Activated naive CD4-positive, alpha-beta T cell treated with anti-CD3 and anti-CD28 coated beads, Interleukin-2, amount 50 U/mL, for 72 hours (primary cell): ENCODE data around the gene SLCO2A1. TPM values are rescaled to one million over a fixed set of nuclear protein-coding genes. Genes with fewer than 3 reads are reported as not detected.
A peak's percentile ranks its signal among the peaks of the same experiment; 100 is the strongest.

Source experiments
- ATAC-seq, 2 donors: fragments of 150-1000 bp; cut with Tn5 transposase; 2 replicates each; pipeline ENCODE4 v1.10.0; 2021; ENCODE audit warnings: mild to moderate bottlenecking in 2 of 2, moderate library complexity in 2 of 2
- DNase-seq, 2 donors: peaks; one replicate each; pipeline ENCODE4 v3.0.0; 2021 to 2022; ENCODE audit warnings: low spot score in 2 of 2
- H3K27ac Mint-ChIP-seq, 2 donors: one replicate each; pipeline ENCODE4 v1.8.0; 2022; ENCODE audit warnings: mild to moderate bottlenecking in 2 of 2, mixed read lengths in 2 of 2
- H3K36me3 Mint-ChIP-seq, 2 donors: one replicate each; pipeline ENCODE4 v1.8.0; 2022; ENCODE audit warnings: mixed read lengths in 2 of 2
- H3K9me3 Mint-ChIP-seq, 2 donors: one replicate each; pipeline ENCODE4 v1.8.0; 2022; ENCODE audit warnings: mixed read lengths in 2 of 2
- total RNA-seq, 2 donors: library from RNA; stranded (reverse); gene quantifications; one replicate each; pipeline ENCODE4 v1.2.3, GENCODE V29; 2022

The SLCO2A1 gene
- total RNA-seq, 2 donors from 2014 or later, result not detected

- Mint-ChIP-seq H3K27ac (no peak overlapping the region), H3K9me3 (no peaks in the 10 kb centered on the region), H3K36me3 (no peaks in the 10 kb centered on the region)
- DNase-seq (no peak), ATAC-seq (no peak)
Measured at GRCh38 chr3:133962849-133963248, 66.9 kb downstream of the SLCO2A1 start.

DNA sequence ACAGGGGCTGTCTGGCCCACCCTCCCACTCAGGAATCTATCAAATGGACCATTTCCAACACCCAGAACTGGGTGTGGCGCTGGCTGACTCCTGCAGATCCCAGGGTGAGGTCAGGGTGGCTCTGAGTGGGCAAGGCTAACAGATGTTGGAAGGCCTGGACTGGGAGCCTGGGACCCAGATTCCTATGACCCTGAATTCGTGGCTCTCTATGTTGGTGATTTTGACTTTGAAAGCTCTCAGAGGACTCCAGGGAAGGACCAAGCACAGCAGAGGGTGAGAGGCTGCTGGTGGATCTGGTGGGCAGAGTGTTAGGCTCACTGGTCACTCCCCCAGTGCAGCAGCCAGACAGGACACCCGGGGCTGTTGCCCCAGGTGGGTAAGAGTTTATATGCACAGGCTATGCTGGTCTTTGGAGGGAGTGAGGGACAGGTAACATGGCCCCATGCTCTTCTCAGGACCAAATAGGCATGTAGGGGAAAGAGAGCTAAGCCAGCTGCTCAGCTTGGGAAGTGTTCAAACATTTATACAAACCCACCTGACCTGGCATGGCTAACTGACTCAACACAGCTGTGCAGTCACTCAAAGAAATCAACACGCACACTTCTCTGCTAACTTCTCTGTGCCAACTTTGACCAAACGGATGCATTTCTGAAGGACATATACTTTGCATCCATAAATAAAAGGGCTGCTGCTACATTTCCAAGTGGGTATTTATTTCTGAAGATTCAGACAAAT is 71.5 kb downstream of the SLCO2A1 start:
- ATAC-seq, result no peak
- no peak for DNase-seq
- Mint-ChIP-seq H3K27ac (no peak overlapping the region), H3K36me3 (no peaks in the 10 kb centered on the region), H3K9me3 (no peaks in the 10 kb centered on the region)

DNA sequence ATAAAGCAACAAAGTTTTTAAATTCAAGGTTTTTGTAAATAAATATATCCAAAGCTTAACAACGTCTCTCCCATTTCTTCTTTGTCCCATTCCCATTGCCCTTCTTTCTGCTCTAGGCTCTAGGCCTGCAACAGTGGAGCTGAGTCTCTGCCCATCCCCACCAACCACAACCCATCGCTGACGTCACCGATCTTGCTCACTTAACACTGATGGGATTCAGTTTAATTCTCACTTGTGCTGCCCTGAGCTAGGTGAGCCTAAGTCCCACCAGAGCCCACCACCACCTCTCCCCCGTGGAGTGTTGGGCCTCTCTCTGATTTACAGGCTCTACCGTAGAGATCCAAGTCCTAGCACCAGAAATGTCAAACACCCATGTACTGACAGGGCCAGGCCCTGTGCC is 72.7 kb downstream of the SLCO2A1 start:
- no peak for ATAC-seq
- no peaks in the 10 kb centered on the region for H3K9me3 Mint-ChIP-seq
- no peaks in the 10 kb centered on the region for H3K36me3 Mint-ChIP-seq
- DNase-seq, result no peak
- H3K27ac Mint-ChIP-seq, result no peak overlapping the region

- DNase-seq, result no peak
- Mint-ChIP-seq H3K27ac (peak overlapping the region in 1 of 2 donors; percentile 20), H3K9me3 (no peaks in the 10 kb centered on the region), H3K36me3 (no peaks in the 10 kb centered on the region)
- ATAC-seq, result no peak
Measured at GRCh38 chr3:133956353-133956752, 73.4 kb downstream of the SLCO2A1 start.

- no peak overlapping the region for H3K27ac Mint-ChIP-seq
- no peaks in the 10 kb centered on the region for H3K36me3 Mint-ChIP-seq
- DNase-seq (no peak), ATAC-seq (no peak)
- H3K9me3 Mint-ChIP-seq, result no peaks in the 10 kb centered on the region
Measured at GRCh38 chr3:133955892-133956291, 73.8 kb downstream of the SLCO2A1 start.

DNA sequence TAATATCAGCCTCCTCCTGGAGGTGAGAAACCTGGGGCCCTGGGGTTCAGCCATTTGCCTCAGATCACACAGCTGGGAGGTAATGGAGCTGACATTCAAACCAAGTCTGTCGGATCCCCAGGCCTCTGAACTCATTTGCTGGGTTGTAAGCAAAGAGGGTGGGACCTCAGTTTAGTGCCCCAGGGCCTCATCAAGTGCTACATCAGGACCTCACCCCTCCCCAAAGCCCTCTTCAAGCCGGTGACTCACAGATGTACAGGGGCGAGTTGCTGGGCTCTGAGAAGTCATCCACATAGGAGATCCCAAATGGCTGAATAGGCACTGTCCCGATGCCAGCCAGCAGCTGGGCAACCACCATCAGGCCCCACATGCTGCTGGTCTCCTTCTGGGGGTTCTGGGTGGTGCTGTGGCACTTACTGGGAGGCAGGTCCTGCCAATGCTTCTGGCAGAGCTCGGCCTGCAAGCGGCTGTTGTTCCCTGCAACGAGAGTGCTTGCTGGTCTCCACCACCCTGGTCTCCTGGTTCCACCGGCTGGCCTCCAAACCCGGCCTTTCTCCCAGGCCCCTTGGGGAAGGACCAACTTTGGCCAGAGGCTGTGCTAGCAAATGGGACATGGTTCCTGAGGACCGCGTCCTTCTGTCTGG is 74.9 kb downstream of the SLCO2A1 start:
- no peak for DNase-seq
- H3K27ac Mint-ChIP-seq, result no peak overlapping the region
- no peak for ATAC-seq
- no peaks in the 10 kb centered on the region for H3K9me3 Mint-ChIP-seq
- H3K36me3 Mint-ChIP-seq, result no peaks in the 10 kb centered on the region

DNA sequence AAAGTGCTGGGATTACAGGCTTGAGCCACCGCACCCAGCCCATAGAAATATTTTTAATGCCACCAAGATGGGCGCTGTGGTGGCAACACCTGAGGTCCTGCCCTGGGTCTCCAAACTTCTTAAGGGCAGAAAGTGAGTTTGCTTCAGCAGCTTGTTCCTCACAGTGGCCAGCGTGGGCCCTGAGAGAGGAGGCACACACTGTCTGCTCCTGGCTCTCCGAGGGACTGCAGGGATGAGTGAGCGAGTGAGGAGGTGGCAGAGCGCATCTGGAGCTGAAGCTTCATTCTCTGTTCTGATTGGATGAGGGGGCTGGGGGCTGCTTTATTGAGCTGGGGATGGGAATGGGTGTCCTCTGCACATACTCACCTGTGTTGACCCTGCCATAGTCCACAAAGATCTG is 76.4 kb downstream of the SLCO2A1 start:
- Mint-ChIP-seq H3K27ac (no peak overlapping the region), H3K36me3 (no peaks in the 10 kb centered on the region), H3K9me3 (no peaks in the 10 kb centered on the region)
- DNase-seq (no peak), ATAC-seq (no peak)

- Mint-ChIP-seq H3K27ac (peak overlapping the region in 1 of 2 donors; percentile 52), H3K9me3 (no peaks in the 10 kb centered on the region), H3K36me3 (no peaks in the 10 kb centered on the region)
- ATAC-seq (no peak), DNase-seq (no peak)
Measured at GRCh38 chr3:133949438-133949837, 80.3 kb downstream of the SLCO2A1 start.

DNA sequence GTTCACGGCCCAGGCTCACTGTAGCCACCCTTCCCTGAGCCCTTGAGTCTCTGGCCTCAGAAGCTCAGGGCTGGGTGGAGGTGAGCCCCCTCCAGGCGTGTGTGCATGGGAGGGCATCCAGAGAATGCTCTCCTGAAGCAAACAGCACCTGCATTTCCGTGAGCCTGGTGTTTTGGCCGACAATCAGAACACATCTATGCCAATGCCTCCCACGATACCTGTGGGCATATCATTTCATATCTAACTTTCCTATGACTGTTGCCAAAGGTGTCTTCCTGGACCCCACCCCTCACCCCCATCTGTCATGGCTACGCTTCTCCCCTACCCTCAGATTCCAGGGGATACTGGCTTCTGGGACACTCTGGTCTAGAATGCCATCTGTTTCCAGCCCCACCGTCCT is 80.7 kb downstream of the SLCO2A1 start:
- DNase-seq (no peak), ATAC-seq (no peak)
- H3K9me3 Mint-ChIP-seq, result no peaks in the 10 kb centered on the region
- H3K36me3 Mint-ChIP-seq, result no peaks in the 10 kb centered on the region
- H3K27ac Mint-ChIP-seq, result peak overlapping the region in 1 of 2 donors; percentile 52

DNA sequence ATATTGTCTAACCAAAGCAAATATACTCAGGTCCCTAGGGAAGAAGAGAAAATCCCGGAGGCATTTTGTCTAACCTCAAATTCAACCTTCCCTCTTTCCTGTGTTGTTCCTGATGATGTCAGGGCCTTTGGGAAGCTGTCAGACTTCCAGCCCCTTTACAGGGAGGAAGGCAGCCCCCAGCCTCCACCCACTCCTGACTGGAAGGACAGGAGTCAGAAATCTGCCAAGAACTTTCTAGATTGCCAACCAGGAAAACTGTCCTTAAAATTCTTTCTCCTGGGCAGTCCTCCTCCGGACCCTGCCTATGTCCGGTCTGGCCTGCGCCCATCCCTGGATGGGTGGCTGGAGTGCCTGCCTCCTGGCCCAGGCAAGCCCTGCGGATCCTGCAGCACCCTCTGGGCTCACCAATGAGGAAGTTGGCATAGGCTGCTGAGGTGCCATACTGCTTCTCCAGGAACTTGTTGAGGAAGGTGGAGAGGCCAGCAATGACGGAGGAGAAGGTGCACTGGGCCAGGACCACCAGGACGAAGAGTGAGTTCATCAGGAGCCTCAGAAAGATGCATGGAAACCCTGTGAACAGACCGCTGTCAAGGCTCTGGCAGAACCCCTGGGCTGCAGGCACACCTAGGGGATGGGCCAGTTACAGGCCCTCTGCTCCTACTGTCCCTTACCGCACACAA is 81.5 kb downstream of the SLCO2A1 start:
- H3K36me3 Mint-ChIP-seq, result no peaks in the 10 kb centered on the region
- H3K9me3 Mint-ChIP-seq, result no peaks in the 10 kb centered on the region
- DNase-seq (no peak), ATAC-seq (no peak)
- H3K27ac Mint-ChIP-seq, result no peak overlapping the region

- DNase-seq (no peak), ATAC-seq (no peak)
- H3K36me3 Mint-ChIP-seq, result no peaks in the 10 kb centered on the region
- H3K9me3 Mint-ChIP-seq, result no peaks in the 10 kb centered on the region
- no peak overlapping the region for H3K27ac Mint-ChIP-seq
Measured at GRCh38 chr3:133945381-133946095, 84.2 kb downstream of the SLCO2A1 start.

DNA sequence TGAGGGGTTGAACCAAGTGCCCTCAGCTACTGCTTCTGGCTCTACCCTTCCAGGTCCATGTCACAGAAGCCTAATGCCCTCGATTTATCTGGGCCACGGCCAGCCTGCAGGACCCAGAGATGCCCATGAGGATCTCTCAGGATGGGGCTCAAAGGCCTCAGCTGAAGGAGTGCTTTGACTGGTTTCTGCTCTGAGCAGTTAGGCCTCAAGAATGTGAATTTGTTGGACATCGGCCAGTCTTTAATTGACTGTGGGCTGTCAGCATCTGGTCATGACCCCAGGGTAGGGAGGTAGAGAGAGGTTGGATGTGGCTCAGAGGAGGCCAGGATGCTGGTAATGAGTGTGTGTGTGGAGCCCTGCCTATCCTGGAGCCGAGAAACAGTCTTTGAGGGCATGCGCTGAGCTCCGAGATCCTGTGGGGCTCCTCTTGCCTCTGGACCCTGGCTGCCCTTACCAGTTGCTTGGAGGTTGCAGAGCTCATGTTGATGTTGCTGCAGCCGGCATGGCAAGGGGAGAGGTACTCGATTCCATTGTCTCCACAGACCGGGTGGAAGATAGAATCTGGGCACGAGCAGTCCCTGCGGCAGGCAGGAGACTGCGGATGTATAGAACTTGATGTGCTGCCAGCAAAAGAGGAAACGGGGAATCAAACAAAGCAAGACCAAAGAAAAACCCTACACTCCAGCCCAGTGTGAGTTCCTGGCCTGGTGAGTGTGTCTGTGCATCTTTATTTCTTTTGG is 84.9 kb downstream of the SLCO2A1 start:
- Mint-ChIP-seq H3K36me3 (no peaks in the 10 kb centered on the region), H3K27ac (no peak overlapping the region), H3K9me3 (no peaks in the 10 kb centered on the region)
- DNase-seq (no peak), ATAC-seq (no peak)

DNA sequence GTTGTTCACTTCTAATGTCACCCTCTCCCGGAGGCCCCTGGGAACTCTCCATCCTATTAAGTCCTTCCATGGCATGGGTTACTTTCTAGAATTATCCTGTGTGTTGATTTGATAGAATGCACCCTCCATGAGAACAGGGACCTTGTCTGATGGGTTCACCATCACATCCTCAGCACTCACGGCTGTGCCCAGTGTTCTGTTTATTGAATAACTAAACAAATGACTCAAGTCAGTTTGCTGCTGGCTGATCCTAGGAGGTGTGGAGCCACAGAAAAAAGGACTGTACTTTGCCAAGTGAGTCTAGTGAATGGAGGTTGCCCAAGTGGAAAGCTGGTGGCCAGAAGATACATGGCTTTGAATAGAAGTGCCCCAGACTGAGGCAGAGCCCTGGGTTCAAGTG is 85.5 kb downstream of the SLCO2A1 start:
- ATAC-seq, result no peak

DNA sequence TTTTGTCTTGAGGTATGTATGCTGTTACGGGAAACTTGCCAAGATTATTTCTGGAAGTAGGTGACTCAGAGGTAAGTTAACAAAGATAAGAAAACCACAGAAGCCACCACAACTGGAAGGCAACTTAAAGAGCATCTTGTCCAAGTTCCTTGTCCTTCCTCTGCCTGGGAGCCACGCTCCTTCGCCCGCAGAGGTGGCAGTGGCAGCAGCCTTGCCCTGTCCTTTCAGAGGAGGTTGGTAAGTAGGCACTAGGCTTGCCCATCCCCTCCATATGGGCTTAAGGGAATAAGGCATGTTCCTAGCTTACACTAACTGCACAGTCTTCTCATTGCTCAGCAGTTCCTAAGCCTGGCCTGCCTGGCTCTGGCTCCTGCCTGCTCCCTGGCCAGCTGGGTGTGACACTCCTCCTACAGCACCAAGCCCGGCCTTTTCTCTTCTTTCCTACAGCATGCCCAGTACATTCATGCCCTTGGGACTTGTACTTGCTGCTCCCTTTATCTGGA is 86.0 kb downstream of the SLCO2A1 start:
- Mint-ChIP-seq H3K9me3 (no peaks in the 10 kb centered on the region), H3K36me3 (no peaks in the 10 kb centered on the region)
- peak in 1 of 2 donors; percentile 16 for ATAC-seq

More for the DNA sequence above, 85.5 kb downstream of the SLCO2A1 start:
- Mint-ChIP-seq H3K36me3 (no peaks in the 10 kb centered on the region), H3K27ac (no peak overlapping the region), H3K9me3 (no peaks in the 10 kb centered on the region)
- no peak for DNase-seq

DNA sequence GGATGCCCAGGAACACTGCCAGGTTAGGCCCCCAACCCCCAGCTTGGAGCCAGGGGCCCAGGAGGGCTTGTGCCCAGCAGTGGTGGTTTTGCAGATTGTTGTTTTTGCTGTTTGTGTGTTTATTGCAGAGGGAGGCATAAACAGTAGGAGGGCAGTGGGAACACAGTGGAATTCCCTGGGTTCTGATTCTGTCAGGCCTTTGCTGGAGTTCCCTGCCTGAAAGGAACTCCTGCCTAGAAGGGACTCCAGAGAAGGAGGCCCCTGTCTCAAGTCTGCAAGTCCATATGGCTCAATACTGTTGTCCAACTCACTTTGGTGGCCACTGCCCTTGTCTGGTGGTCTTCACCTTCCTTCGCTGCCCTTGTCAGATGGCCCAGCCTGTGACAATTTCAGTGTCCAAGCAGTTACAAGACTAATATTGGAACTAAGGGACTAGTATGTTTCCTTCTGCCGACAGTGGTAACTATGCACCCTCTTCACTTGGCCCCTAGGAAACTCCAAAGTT is 86.6 kb downstream of the SLCO2A1 start:
- DNase-seq (no peak), ATAC-seq (no peak)
- no peaks in the 10 kb centered on the region for H3K36me3 Mint-ChIP-seq
- no peaks in the 10 kb centered on the region for H3K9me3 Mint-ChIP-seq
- H3K27ac Mint-ChIP-seq, result no peak overlapping the region

More for the DNA sequence above, 86.0 kb downstream of the SLCO2A1 start:
- DNase-seq, result peak in 1 of 2 donors; percentile 37
- H3K27ac Mint-ChIP-seq, result no peak overlapping the region

GRCh38 chr3:133941415-133941821 is 88.3 kb downstream of the SLCO2A1 start:
- ATAC-seq (no peak), DNase-seq (no peak)
- H3K27ac Mint-ChIP-seq, result no peak overlapping the region
- H3K36me3 Mint-ChIP-seq, result no peaks in the 10 kb centered on the region
- no peaks in the 10 kb centered on the region for H3K9me3 Mint-ChIP-seq
